ENCODE measurements around the gene PLAAT1. TPM values are rescaled to one million over a fixed set of nuclear protein-coding genes. Genes with fewer than 3 reads are reported as not detected.

The PLAAT1 gene
- total and polyA plus RNA-seq, 4 donors, result 9.3 to 15.7 (median 10.6) TPM

DNA sequence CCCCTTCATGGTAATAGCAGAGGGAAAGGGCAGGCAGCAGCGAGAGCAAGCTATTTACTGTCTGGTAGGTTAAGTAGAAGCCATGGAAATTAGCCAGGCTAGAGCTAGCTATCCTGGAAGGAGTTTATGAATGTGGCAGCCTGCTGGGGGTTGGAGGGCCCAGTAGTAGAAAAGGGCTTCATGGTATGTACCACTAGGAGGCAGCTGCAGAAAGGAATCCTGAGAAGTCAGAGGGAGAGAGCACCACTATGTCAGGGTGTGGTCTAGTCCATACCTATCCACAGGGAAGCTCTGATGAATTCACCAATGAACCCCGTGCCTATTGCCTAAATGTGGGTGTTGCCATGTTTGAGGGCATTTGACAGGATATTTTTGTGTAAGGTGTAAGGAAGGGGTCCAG lies 55.0 kb downstream of the PLAAT1 start:
- Histone ChIP-seq H3K27me3 (ENCODE audit: control insufficient read depth, insufficient read depth, low read length) (no peaks in the 10 kb centered on the region), H3K4me1 (ENCODE audit: control insufficient read depth, insufficient read depth, low read length) (no peaks in the 10 kb centered on the region), H3K36me3 (ENCODE audit: control insufficient read depth, insufficient read depth, low read length) (no peaks in the 10 kb centered on the region), H3K4me3 (ENCODE audit: low read depth, low read length) (no peak overlapping the region), H3K27ac (ENCODE audit: low read depth, low read length) (no peak overlapping the region), H3K9me3 (ENCODE audit: control insufficient read depth, insufficient read depth, low read length) (no peaks in the 10 kb centered on the region)
- WGBS (ENCODE audit: insufficient coverage), result 94% methylated on average over 2 of the region's 2 CpGs
- DNase-seq (ENCODE audit: low read depth in 4 of 6, low spot score in 6 of 6), result no peak

DNA sequence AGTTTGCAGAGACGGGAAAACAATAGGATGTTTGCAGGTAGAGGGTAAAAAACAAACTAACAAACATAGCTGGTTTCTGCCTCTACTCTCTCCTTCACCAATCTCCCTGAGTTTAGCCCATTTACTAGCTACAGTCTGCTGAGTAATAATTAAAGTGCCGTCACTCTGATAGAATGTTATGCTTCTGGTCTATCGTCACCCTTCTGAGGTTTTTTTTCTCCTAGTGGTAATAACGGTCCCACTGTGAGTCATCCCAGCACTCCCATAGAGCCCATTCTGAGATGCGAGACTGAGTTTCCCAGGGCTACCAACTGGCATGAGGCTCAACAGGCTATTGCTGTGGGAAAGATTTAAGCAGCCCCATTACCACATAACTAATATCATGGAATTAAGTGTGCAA lies 56.4 kb downstream of the PLAAT1 start:
- no peaks in the 10 kb centered on the region for H3K27me3 ChIP-seq (ENCODE audit: control insufficient read depth, insufficient read depth, low read length)
- H3K9me3 ChIP-seq (ENCODE audit: control insufficient read depth, insufficient read depth, low read length), result no peaks in the 10 kb centered on the region
- DNase-seq (ENCODE audit: low read depth in 4 of 6, low spot score in 6 of 6), result no peak
- no peaks in the 10 kb centered on the region for H3K4me1 ChIP-seq (ENCODE audit: control insufficient read depth, insufficient read depth, low read length)
- no CpG with 5 or more reads among the region's 5 CpGs for WGBS (ENCODE audit: insufficient coverage)
- H3K27ac ChIP-seq (ENCODE audit: low read depth, low read length), result no peak overlapping the region
- H3K4me3 ChIP-seq (ENCODE audit: low read depth, low read length), result no peak overlapping the region
- H3K36me3 ChIP-seq (ENCODE audit: control insufficient read depth, insufficient read depth, low read length), result no peaks in the 10 kb centered on the region

DNA sequence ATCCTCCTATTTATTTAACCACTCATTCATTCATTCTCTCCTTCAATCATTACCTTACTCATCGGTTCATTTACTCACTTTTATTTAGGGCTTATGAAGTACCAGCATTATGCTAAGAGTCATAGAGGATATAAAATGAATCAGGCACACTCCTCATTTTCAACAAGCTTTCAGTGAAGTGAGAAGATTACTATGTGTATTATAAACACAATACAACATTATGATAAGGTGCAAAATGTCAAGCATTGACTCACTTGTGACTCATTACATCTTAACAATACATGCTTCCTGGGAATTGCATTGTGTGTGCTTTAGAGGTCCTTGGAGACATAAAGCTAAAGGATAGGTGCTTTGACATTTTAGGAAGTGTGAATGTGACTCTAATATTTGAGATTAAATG lies 60.4 kb downstream of the PLAAT1 start:
- Histone ChIP-seq H3K27ac (ENCODE audit: low read depth, low read length) (no peak overlapping the region), H3K9me3 (ENCODE audit: control insufficient read depth, insufficient read depth, low read length) (no peaks in the 10 kb centered on the region), H3K36me3 (ENCODE audit: control insufficient read depth, insufficient read depth, low read length) (no peaks in the 10 kb centered on the region), H3K4me3 (ENCODE audit: low read depth, low read length) (no peak overlapping the region), H3K4me1 (ENCODE audit: control insufficient read depth, insufficient read depth, low read length) (no peaks in the 10 kb centered on the region), H3K27me3 (ENCODE audit: control insufficient read depth, insufficient read depth, low read length) (no peaks in the 10 kb centered on the region)
- DNase-seq (ENCODE audit: low read depth in 4 of 6, low spot score in 6 of 6), result no peak
- WGBS (ENCODE audit: insufficient coverage), result no CpG with 5 or more reads among the region's 1 CpG

DNA sequence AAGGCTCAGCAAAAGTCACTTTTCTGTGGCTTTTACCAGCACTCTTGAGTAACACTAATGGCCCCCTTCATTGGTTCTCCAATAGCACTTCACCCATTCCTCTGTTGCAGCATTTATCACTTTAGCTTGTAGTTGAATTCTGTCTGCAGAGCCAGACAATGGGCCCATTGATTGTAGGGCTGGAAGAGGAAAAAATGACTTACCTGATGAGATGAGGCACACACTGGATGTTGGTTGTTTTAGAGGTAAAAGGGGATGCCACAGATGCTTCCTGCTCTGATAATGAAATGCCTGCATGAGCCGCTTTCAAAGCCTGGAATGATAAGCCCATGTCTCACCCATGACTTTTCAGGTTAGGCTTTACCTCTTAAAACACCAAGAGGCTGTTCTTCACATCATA lies 64.3 kb downstream of the PLAAT1 start:
- Histone ChIP-seq H3K36me3 (ENCODE audit: control insufficient read depth, insufficient read depth, low read length) (no peaks in the 10 kb centered on the region), H3K4me3 (ENCODE audit: low read depth, low read length) (no peak overlapping the region), H3K9me3 (ENCODE audit: control insufficient read depth, insufficient read depth, low read length) (no peaks in the 10 kb centered on the region), H3K27ac (ENCODE audit: low read depth, low read length) (no peak overlapping the region), H3K27me3 (ENCODE audit: control insufficient read depth, insufficient read depth, low read length) (no peaks in the 10 kb centered on the region), H3K4me1 (ENCODE audit: control insufficient read depth, insufficient read depth, low read length) (no peaks in the 10 kb centered on the region)
- WGBS (ENCODE audit: insufficient coverage), result 100% methylated on average over 1 of the region's 1 CpG
- no peak for DNase-seq (ENCODE audit: low read depth in 4 of 6, low spot score in 6 of 6)

DNA sequence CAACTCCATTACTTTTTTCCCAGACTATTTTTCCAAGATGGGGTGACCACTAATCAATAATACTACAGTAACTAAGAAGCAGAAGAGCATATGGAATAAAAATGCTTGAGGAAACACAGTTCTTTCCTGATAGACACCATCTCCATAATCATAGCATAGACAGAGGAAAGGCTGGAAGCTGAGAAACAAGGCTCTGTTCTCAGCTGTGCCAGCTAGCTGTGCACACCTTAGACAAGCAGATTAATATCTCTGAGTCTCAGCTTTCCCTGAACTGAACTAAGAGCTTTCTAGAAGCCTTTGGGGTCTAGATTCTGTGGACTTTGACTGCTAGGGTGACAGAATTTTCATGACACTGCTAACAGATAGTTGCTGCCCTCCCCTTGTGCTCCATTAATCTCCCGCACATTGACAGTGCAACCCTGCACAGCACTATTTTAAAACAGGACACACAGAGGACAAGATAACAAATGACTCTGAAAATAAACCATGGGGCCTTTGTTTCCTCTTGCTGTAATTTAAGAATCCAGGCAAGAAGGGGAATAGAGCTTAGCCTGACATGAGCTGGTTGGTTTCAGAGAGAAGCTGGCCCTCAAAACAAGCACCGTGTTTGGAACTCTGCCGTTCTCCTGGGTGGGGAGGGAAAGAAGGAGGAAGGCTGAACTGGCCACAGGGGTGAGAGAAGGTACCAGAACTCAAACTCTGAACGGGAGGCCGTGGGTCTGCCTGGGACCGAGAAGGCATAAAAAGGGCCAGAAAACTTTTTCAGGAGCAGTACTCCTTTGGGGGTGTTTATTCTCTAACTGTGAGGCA lies 70.1 kb downstream of the PLAAT1 start:
- WGBS (ENCODE audit: insufficient coverage), result 13% methylated on average over 2 of the region's 6 CpGs
- H3K9me3 ChIP-seq (ENCODE audit: control insufficient read depth, insufficient read depth, low read length), result no peaks in the 10 kb centered on the region
- H3K4me3 ChIP-seq (ENCODE audit: low read depth, low read length), result no peak overlapping the region
- no peak overlapping the region for H3K27ac ChIP-seq (ENCODE audit: low read depth, low read length)
- DNase-seq (ENCODE audit: low read depth in 4 of 6, low spot score in 6 of 6), result peak in 1 of 6 donors; percentile 45
- H3K36me3 ChIP-seq (ENCODE audit: control insufficient read depth, insufficient read depth, low read length), result no peaks in the 10 kb centered on the region
- H3K4me1 ChIP-seq (ENCODE audit: control insufficient read depth, insufficient read depth, low read length), result peaks cover 3% of the 10 kb centered on the region
- no peaks in the 10 kb centered on the region for H3K27me3 ChIP-seq (ENCODE audit: control insufficient read depth, insufficient read depth, low read length)

DNA sequence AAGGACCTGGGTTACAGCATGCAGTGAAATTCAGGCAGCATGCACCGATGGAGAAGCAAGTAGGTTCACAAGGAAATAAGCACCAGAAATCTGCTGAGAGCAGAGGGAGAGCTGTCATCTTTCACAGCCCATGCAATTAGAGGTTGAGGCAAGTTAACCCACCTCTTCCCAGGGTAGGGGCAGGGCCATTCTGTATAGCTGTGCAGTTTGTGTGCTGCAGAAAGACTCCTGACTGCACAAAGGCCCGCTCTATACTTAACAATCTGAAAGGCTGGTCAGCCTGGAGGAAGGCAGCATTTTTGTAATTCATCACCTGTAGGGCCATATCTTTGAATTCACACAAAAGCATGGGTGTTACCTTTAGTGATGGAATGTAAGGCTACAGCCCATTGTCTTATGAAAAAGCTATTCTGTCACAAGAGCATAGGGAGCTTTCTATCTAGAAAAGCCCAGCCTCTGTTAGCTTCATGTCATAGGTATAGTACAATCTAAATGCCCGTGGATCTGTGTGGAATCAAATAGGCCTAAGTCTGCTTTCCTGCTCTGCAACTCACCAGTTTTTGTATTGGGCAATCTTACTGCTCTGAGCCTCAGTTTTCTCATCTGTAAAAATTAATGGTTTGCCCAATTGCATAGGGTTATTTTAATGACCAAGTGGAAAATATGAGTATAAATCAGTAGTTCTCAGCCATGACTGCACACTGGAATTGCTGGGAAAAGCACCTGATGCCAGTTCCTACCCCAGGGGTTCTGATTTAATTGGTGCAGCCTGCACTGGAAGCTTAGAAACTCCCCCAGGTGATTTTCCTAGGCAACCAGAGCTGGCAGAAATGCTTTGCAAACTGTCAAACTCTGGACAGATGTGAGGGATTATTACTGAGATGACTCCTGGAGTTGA lies 72.3 kb downstream of the PLAAT1 start:
- peak in 1 of 6 donors; percentile 47 for DNase-seq (ENCODE audit: low read depth in 4 of 6, low spot score in 6 of 6)
- peaks cover 3% of the 10 kb centered on the region for H3K4me1 ChIP-seq (ENCODE audit: control insufficient read depth, insufficient read depth, low read length)
- no peak overlapping the region for H3K27ac ChIP-seq (ENCODE audit: low read depth, low read length)
- WGBS (ENCODE audit: insufficient coverage), result 38% methylated on average over 1 of the region's 3 CpGs
- H3K4me3 ChIP-seq (ENCODE audit: low read depth, low read length), result no peak overlapping the region
- H3K9me3 ChIP-seq (ENCODE audit: control insufficient read depth, insufficient read depth, low read length), result no peaks in the 10 kb centered on the region
- no peaks in the 10 kb centered on the region for H3K36me3 ChIP-seq (ENCODE audit: control insufficient read depth, insufficient read depth, low read length)
- H3K27me3 ChIP-seq (ENCODE audit: control insufficient read depth, insufficient read depth, low read length), result no peaks in the 10 kb centered on the region

DNA sequence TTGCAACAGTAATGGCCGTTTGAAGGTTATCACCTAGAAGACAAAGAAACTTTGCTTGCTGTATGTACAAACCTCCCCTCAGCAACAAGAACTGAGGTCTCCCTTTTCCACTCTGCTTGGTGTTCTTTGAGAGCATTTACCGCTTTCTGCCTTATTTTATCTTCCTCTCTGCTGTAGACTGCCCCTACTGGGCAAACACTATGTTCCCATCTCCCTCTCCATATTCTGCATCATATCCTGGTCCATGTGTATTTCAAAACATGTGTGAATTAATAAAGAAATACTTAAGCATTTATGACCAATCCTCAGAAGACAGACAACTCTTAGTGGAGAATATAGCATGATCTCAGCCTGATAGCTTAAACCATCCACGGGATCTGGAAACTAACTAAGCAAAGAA lies 73.1 kb downstream of the PLAAT1 start:
- 81% methylated on average over 2 of the region's 3 CpGs for WGBS (ENCODE audit: insufficient coverage)
- no peak overlapping the region for H3K27ac ChIP-seq (ENCODE audit: low read depth, low read length)
- DNase-seq (ENCODE audit: low read depth in 4 of 6, low spot score in 6 of 6), result no peak
- H3K36me3 ChIP-seq (ENCODE audit: control insufficient read depth, insufficient read depth, low read length), result no peaks in the 10 kb centered on the region
- H3K9me3 ChIP-seq (ENCODE audit: control insufficient read depth, insufficient read depth, low read length), result no peaks in the 10 kb centered on the region
- H3K4me1 ChIP-seq (ENCODE audit: control insufficient read depth, insufficient read depth, low read length), result peaks cover 3% of the 10 kb centered on the region
- no peaks in the 10 kb centered on the region for H3K27me3 ChIP-seq (ENCODE audit: control insufficient read depth, insufficient read depth, low read length)
- no peak overlapping the region for H3K4me3 ChIP-seq (ENCODE audit: low read depth, low read length)

DNA sequence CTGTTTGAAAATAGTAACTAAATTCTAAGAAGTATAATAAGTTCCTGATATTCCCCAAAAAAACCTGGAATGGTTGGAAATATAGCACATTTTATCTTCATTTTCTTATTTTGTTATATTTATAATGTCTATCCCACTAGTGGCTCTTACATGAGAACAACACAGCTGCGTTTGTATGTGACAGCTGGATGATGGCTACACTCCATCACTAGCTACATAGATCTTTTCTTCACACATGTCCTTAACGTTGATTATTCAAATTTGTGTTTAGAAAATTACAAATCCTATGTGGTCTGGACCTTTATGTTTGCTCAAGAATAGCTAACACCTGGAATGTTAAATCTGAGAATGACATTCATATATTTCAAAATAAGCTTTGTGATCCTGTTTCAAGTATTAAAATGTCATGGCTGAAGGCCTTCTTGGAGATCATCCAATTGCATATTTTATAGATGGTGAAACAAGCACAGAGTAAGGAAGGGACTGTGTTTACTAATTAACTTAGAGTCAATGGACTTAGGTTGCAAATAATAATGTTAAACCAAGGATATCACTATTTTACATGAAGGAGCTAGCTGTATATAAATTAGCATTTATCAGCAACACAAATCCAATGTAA lies 76.8 kb downstream of the PLAAT1 start:
- H3K27ac ChIP-seq (ENCODE audit: low read depth, low read length), result no peak overlapping the region
- peak in 1 of 6 donors; percentile 53 for DNase-seq (ENCODE audit: low read depth in 4 of 6, low spot score in 6 of 6)
- no peaks in the 10 kb centered on the region for H3K9me3 ChIP-seq (ENCODE audit: control insufficient read depth, insufficient read depth, low read length)
- H3K4me3 ChIP-seq (ENCODE audit: low read depth, low read length), result no peak overlapping the region
- H3K4me1 ChIP-seq (ENCODE audit: control insufficient read depth, insufficient read depth, low read length), result no peaks in the 10 kb centered on the region
- no peaks in the 10 kb centered on the region for H3K27me3 ChIP-seq (ENCODE audit: control insufficient read depth, insufficient read depth, low read length)
- WGBS (ENCODE audit: insufficient coverage), result no CpG with 5 or more reads among the region's 2 CpGs
- no peaks in the 10 kb centered on the region for H3K36me3 ChIP-seq (ENCODE audit: control insufficient read depth, insufficient read depth, low read length)
